ENCODE measurements around the gene TMEM161B. TPM values are rescaled to one million over a fixed set of nuclear protein-coding genes. Genes with fewer than 3 reads are reported as not detected.
A peak's percentile ranks its signal among the peaks of the same experiment; 100 is the strongest.
"Not testable (repeated sequence)": the region's sequence is repeated elsewhere in the genome, so short reads cannot be mapped to it uniquely, and the experiment has no call there.

The TMEM161B gene
- total RNA-seq, 1 donor from 2014 or later, result 9.5 TPM

- DNase-seq (ENCODE audit: low read depth), result no peak
- H3K4me3 ChIP-seq (ENCODE audit: low read depth, low read length), result no peak overlapping the region
- TF ChIP-seq CTCF (conservative IDR thresholded peaks at IDR 0.05; ENCODE audit: low read depth, low read length), result no peak
These were observed 18.7 kb upstream of the TMEM161B start for GRCh38 chr5:88287302-88287701.

- no peak for DNase-seq (ENCODE audit: low read depth)
- no peak for TF ChIP-seq CTCF (conservative IDR thresholded peaks at IDR 0.05; ENCODE audit: low read depth, low read length)
- H3K4me3 ChIP-seq (ENCODE audit: low read depth, low read length), result no peak overlapping the region
These were observed 15.0 kb upstream of the TMEM161B start for GRCh38 chr5:88283690-88284089.

- no peak for DNase-seq (ENCODE audit: low read depth)
- TF ChIP-seq CTCF (conservative IDR thresholded peaks at IDR 0.05; ENCODE audit: low read depth, low read length), result no peak
- H3K4me3 ChIP-seq (ENCODE audit: low read depth, low read length), result no peak overlapping the region
These were observed 12.7 kb upstream of the TMEM161B start for GRCh38 chr5:88281322-88281721.

- no peak overlapping the region for H3K4me3 ChIP-seq (ENCODE audit: low read depth, low read length)
These were observed 10.9 kb upstream of the TMEM161B start for GRCh38 chr5:88279584-88279983.

GRCh38 chr5:88276378-88276777 lies 7.7 kb upstream of the TMEM161B start:
- TF ChIP-seq CTCF (conservative IDR thresholded peaks at IDR 0.05; ENCODE audit: low read depth, low read length), result no peak
- no peak for DNase-seq (ENCODE audit: low read depth)
- H3K4me3 ChIP-seq (ENCODE audit: low read depth, low read length), result no peak overlapping the region

More at GRCh38 chr5:88279584-88279983, 10.9 kb upstream of the TMEM161B start:
- DNase-seq (ENCODE audit: low read depth), result no peak
- TF ChIP-seq CTCF (conservative IDR thresholded peaks at IDR 0.05; ENCODE audit: low read depth, low read length), result no peak

GRCh38 chr5:88275581-88275980 lies 6.9 kb upstream of the TMEM161B start:
- DNase-seq (ENCODE audit: low read depth), result no peak
- no peak overlapping the region for H3K4me3 ChIP-seq (ENCODE audit: low read depth, low read length)
- no peak for TF ChIP-seq CTCF (conservative IDR thresholded peaks at IDR 0.05; ENCODE audit: low read depth, low read length)

- DNase-seq (ENCODE audit: low read depth), result no peak
- H3K4me3 ChIP-seq (ENCODE audit: low read depth, low read length), result peak overlapping the region; percentile 94
- TF ChIP-seq CTCF (conservative IDR thresholded peaks at IDR 0.05; ENCODE audit: low read depth, low read length), result no peak
These were observed 652 bp upstream of the TMEM161B start for GRCh38 chr5:88269222-88269771.

- not testable (repeated sequence) for H3K4me3 ChIP-seq (ENCODE audit: low read depth, low read length); DNase-seq (ENCODE audit: low read depth)
These were observed 4.1 kb downstream of the TMEM161B start for GRCh38 chr5:88264565-88264964.
